Body of pancreas (tissue), 4 donors: ENCODE results near the gene SDR39U1. TPM values are rescaled to one million over a fixed set of nuclear protein-coding genes. Genes with fewer than 3 reads are reported as not detected.
"Not testable (repeated sequence)": the region's sequence is repeated elsewhere in the genome, so short reads cannot be mapped to it uniquely, and the experiment has no call there.

Experiments used
- ATAC-seq: fragments of 150-250 bp; one replicate; pipeline ENCODE4 v1.9.1; 2016
- DNase-seq, 4 donors: peaks; one replicate each; pipeline ENCODE4 v3.0.0-alpha.2; 2019
- H3K27ac ChIP-seq, 4 donors: fragments of 200-600 bp; sonication (generic); 1 replicate in 3 of 4; 2 replicates in 1 of 4; pipeline versions ENCODE4 v1.5.1 to v1.6.1; 2016 to 2019; ENCODE audit warnings: mild to moderate bottlenecking in 1 of 4, mixed read lengths in 1 of 4, moderate library complexity in 1 of 4
- H3K27me3 ChIP-seq, 2 donors: fragments of 200-600 bp; sonication (generic); one replicate each; pipeline ENCODE4 v1.6.0; 2016; ENCODE audit warnings: mild to moderate bottlenecking in 1 of 2
- H3K36me3 ChIP-seq, 2 donors: fragments of 200-600 bp; sonication (generic); replicated peaks in 1 of 2; 2 replicates each; pipeline ENCODE4 v1.5.1; 2016; ENCODE audit warnings: low read depth in 2 of 2; ENCODE audit not compliant: insufficient read depth in 1 of 2
- H3K4me1 ChIP-seq: fragments of 200-600 bp; sonication (generic); one replicate; pipeline ENCODE4 v1.6.0; 2016
- H3K4me3 ChIP-seq, 2 donors: fragments of 200-600 bp; sonication (generic); 1 replicate in 1 of 2; 2 replicates in 1 of 2; pipeline ENCODE4 v1.5.1; 2016 to 2019
- H3K9me3 ChIP-seq, 3 donors: fragments of 200-600 bp; sonication (generic); 1 replicate in 2 of 3; 2 replicates in 1 of 3; pipeline ENCODE4 v1.5.1; 2016
- POLR2A ChIP-seq, 3 donors: fragments of 450-650 bp; IDR thresholded peaks; one replicate each; pipeline ENCODE4 v1.6.1; 2016; ENCODE audit warnings: antibody characterized with exemption in 3 of 3, mild to moderate bottlenecking in 2 of 3
- WGBS, 2 donors: methylation state at CpG; one replicate each; pipeline ENCODE4 v1.1.5; 2017; 5-methylcytosine and 5-hydroxymethylcytosine counted together
- intact Hi-C: fragments of 100-400 bp; cut with DNase I; formaldehyde crosslinking; loops from one replicate; pipeline ENCODE4 v1.15.1; 2023
- total RNA-seq, 2 donors: library from RNA; depleted of rRNA; stranded (reverse); fragments of >200 nt; gene quantifications; one replicate each; pipeline ENCODE4 v1.1.0, GENCODE V29; 2016
- TF ChIP-seq, protein P1 (sequence below), 7 experiments: fragments of 450-650 bp in 4 of 7; fragments of 200-600 bp in 3 of 7; sonication (generic) in 3 of 7; IDR thresholded peaks; one replicate each; pipeline ENCODE4 v1.5.1; 2016 to 2019; ENCODE audit warnings: antibody characterized with exemption in 7 of 7

The SDR39U1 gene
- total RNA-seq, 2 donors from 2014 or later, result 34.8 to 63.6 TPM

DNA sequence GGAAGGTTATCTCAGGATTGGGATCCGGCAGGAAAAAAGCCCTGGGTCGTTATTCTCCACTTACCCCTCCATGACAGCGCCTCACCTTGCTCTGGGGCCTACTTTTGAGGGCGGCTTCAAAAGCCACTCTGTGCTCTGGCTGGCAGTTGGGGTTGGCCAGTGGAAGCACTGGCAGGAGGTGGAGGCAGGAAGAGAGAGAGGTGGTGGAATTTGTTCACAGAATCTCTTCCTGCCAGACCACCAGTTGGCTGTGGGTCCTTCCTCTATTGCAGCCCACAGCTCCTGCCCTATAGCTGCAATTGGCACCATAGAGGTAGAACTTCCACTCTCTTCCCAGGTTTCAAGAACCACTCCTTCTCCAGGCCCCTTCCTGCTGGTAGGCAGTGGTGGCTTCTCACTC lies 32.7 kb upstream of the SDR39U1 start:
- no peaks in the 10 kb centered on the region for H3K4me1 ChIP-seq
- DNase-seq, result no peak
- no peaks in the 10 kb centered on the region for H3K36me3 ChIP-seq
- H3K27me3 ChIP-seq, result no peaks in the 10 kb centered on the region
- no peak overlapping the region for H3K27ac ChIP-seq
- no peak overlapping the region for H3K4me3 ChIP-seq
- intact Hi-C loops, result no loop called here
- no peak for TF ChIP-seq POLR2A (IDR thresholded peaks at IDR 0.05)
- TF ChIP-seq, protein P1, sequence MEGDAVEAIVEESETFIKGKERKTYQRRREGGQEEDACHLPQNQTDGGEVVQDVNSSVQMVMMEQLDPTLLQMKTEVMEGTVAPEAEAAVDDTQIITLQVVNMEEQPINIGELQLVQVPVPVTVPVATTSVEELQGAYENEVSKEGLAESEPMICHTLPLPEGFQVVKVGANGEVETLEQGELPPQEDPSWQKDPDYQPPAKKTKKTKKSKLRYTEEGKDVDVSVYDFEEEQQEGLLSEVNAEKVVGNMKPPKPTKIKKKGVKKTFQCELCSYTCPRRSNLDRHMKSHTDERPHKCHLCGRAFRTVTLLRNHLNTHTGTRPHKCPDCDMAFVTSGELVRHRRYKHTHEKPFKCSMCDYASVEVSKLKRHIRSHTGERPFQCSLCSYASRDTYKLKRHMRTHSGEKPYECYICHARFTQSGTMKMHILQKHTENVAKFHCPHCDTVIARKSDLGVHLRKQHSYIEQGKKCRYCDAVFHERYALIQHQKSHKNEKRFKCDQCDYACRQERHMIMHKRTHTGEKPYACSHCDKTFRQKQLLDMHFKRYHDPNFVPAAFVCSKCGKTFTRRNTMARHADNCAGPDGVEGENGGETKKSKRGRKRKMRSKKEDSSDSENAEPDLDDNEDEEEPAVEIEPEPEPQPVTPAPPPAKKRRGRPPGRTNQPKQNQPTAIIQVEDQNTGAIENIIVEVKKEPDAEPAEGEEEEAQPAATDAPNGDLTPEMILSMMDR (IDR thresholded peaks at IDR 0.05), result no peak
- ATAC-seq, result no peak
- WGBS, 2 donors, result 87 to 91% methylated on average over 4 of the region's 4 CpGs
- no peaks in the 10 kb centered on the region for H3K9me3 ChIP-seq

DNA sequence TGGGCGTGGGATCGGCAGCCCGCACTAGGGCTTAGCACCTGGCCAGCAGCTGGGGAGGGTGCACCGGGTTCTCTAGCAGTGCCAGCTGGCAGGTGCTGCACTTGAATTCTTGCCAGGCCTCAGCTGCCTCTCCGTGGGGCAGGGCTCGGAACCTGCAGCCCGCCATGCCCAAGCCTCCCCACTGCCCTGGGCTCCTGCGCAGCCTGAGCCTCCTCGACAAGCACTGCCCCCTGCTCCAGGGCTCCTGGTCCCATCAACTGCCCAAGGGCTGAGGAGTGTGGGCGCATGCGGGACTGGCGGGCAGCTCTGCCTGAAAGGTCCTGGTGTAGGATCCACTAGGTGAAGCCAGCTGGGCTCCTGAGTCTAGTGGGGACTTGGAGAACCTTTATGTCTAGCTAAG lies 30.6 kb upstream of the SDR39U1 start:
- 63% methylated on average over 12 of the region's 12 CpGs; no CpG with 5 or more reads in 1 of the 2 donors for WGBS, 2 donors
- DNase-seq (no peak), ATAC-seq (no peak)
- no peaks in the 10 kb centered on the region for H3K4me1 ChIP-seq
- H3K36me3 ChIP-seq, result no peaks in the 10 kb centered on the region
- H3K9me3 ChIP-seq, result no peaks in the 10 kb centered on the region
- H3K27ac ChIP-seq, result no peak overlapping the region
- no peak overlapping the region for H3K4me3 ChIP-seq
- no peaks in the 10 kb centered on the region for H3K27me3 ChIP-seq
- intact Hi-C loops, result no loop called here
- TF ChIP-seq, protein P1 (IDR thresholded peaks at IDR 0.05), result no peak
- TF ChIP-seq POLR2A (IDR thresholded peaks at IDR 0.05), result no peak

DNA sequence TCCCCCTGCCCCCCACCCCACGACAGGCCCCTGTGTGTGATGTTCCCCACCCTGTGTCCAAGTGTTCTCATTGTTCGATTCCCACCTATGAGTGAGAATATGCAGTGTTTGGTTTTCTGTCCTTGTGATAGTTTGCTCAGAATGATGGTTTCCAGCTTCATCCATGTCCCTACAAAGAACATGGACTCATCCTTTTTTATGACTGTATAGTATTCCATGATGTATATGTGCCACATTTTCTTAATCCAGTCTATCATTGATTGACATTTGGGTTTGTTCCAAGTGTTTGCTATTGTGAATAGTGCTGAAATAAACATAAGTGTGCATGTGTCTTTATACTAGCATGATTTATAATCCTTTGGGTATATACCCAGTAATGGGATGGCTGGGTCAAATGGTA lies 27.9 kb upstream of the SDR39U1 start:
- WGBS, 2 donors, result 84 to 85% methylated on average over 2 of the region's 2 CpGs
- H3K4me3 ChIP-seq, H3K27ac ChIP-seq, H3K27me3 ChIP-seq, intact Hi-C loops, DNase-seq, H3K9me3 ChIP-seq, H3K4me1 ChIP-seq, H3K36me3 ChIP-seq, ATAC-seq: not testable (repeated sequence)

DNA sequence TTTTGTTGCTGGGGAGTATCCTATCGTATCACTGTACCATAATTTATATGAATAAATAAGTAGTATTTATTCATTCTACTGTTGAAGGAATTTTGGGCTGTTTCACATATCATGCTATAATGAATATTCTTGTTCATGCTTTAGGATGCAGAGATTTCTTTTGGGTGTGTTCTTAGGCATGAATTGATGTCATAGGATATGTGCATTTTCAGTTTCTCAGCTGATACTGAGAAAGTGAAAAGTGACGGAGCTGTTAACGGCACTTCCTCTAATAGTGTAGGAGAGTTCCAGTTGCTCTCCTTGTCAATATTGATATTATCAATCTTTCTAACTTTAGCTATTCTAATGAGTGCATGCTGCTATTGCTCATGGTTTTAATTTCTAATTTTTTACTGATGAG lies 23.2 kb upstream of the SDR39U1 start:
- intact Hi-C loops, result no loop called here
- H3K27ac ChIP-seq, result no peak overlapping the region
- H3K27me3 ChIP-seq, result no peaks in the 10 kb centered on the region
- WGBS, 2 donors, result 91 to 94% methylated on average over 3 of the region's 3 CpGs
- H3K4me3 ChIP-seq, result no peak overlapping the region
- no peaks in the 10 kb centered on the region for H3K36me3 ChIP-seq
- TF ChIP-seq POLR2A (IDR thresholded peaks at IDR 0.05), result no peak
- TF ChIP-seq, protein P1 (IDR thresholded peaks at IDR 0.05), result no peak
- DNase-seq, result no peak
- no peaks in the 10 kb centered on the region for H3K4me1 ChIP-seq
- no peaks in the 10 kb centered on the region for H3K9me3 ChIP-seq
- no peak for ATAC-seq

DNA sequence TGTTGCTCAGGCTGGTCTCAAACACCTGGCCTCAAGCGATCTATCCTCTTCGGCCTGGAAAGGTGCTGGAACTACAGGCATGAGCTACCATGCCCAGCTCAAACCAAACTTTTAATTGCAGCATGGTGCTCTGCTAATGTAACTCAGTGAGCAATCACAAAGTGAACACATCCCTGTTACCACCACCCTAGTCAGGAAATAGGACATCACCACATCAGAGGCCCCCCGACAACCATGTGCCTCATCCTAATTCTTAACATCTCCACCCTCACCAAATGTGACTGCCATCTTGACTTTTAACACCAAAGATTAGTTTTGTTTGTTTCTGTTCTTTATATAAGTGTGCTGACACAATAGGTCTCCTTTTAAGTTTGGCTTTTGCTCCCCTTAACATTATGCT lies 22.8 kb upstream of the SDR39U1 start:
- Histone ChIP-seq H3K4me1 (no peaks in the 10 kb centered on the region), H3K9me3 (no peaks in the 10 kb centered on the region), H3K27ac (no peak overlapping the region), H3K36me3 (no peaks in the 10 kb centered on the region), H3K4me3 (no peak overlapping the region), H3K27me3 (no peaks in the 10 kb centered on the region)
- 93 to 98% methylated on average over 3 of the region's 3 CpGs for WGBS, 2 donors
- no peak for TF ChIP-seq POLR2A (IDR thresholded peaks at IDR 0.05)
- TF ChIP-seq, protein P1 (IDR thresholded peaks at IDR 0.05), result no peak
- no peak for DNase-seq
- intact Hi-C loops, result no loop called here
- no peak for ATAC-seq
